ENCODE data around the gene PLEKHG7.
"Not testable (repeated sequence)": the region's sequence is repeated elsewhere in the genome, so short reads cannot be mapped to it uniquely, and the experiment has no call there.

DNA sequence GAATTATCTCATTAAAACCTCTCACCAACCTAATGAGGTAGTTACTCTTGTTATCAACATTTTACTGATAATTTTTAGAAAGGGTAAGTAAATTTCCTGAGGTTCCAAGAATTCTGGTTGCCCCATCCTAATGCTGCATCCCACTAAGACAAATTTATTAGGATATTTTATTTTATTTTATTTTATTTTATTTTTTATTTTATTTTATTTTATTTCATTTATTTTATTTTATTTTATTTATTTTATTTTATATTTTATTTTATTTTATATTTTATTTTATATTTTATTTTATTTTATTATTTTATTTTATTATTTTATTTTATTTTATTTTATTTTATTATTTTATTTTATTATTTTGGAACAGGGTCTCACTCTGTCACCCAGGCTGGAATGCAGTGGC is 46.9 kb downstream of the PLEKHG7 start:
- not testable (repeated sequence) for TF ChIP-seq CTCF (optimal IDR thresholded peaks at IDR 0.05 in 1 of 3, IDR thresholded peaks at IDR 0.05 in 1 of 3, conservative IDR thresholded peaks at IDR 0.05 in 1 of 3; ENCODE audit: extremely low read depth in 1 of 3, insufficient read depth in 2 of 3, low read length in 3 of 3); EZH2 (IDR thresholded peaks at IDR 0.05; ENCODE audit: low read length)
